ENCODE measurements around the gene CHSY3.

DNA sequence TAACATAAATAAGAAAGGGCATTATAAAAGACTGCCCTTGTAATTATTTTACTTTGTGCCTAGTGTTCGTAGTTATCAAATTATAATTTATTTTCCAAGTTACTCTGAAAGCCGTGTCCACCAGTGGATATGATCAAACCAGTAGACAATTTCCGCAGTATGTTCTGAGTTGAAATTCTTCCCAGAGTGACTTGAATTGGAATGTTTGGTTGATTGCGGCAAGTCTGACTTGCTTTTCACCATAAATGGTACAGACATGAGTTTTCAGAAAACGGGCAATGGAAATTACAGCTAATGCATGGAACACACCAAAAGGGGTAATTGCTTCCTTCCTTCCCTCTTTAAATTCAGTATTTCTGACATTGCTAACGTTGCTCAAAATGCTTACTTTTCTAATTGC lies 56.6 kb downstream of the CHSY3 start:
- TF ChIP-seq, protein P1, sequence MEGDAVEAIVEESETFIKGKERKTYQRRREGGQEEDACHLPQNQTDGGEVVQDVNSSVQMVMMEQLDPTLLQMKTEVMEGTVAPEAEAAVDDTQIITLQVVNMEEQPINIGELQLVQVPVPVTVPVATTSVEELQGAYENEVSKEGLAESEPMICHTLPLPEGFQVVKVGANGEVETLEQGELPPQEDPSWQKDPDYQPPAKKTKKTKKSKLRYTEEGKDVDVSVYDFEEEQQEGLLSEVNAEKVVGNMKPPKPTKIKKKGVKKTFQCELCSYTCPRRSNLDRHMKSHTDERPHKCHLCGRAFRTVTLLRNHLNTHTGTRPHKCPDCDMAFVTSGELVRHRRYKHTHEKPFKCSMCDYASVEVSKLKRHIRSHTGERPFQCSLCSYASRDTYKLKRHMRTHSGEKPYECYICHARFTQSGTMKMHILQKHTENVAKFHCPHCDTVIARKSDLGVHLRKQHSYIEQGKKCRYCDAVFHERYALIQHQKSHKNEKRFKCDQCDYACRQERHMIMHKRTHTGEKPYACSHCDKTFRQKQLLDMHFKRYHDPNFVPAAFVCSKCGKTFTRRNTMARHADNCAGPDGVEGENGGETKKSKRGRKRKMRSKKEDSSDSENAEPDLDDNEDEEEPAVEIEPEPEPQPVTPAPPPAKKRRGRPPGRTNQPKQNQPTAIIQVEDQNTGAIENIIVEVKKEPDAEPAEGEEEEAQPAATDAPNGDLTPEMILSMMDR (IDR thresholded peaks at IDR 0.05), result no peak
- TF ChIP-seq POLR2A (IDR thresholded peaks at IDR 0.05), result no peak
- TF ChIP-seq POLR2AphosphoS5 (IDR thresholded peaks at IDR 0.05), result no peak
- TF ChIP-seq EP300 (IDR thresholded peaks at IDR 0.05), result no peak

All from suprapubic skin (tissue), 4 donors.